HEK293 (cell line): Measurements from ENCODE around the gene DBX2.

Source experiments
- CTCF ChIA-PET: fragments of 350-600 bp; formaldehyde crosslinking; extraction: SDS; loops from one replicate; lab custom pipeline; 2021; ENCODE audit warnings: antibody characterized with exemption; lab: Yijun Ruan, JAX
- POLR2A ChIA-PET: fragments of 300-600 bp; formaldehyde crosslinking; extraction: SDS; loops from one replicate; lab custom pipeline; 2020; ENCODE audit warnings: antibody characterized with exemption, inconsistent platforms; lab: Yijun Ruan, JAX
- H3K27ac ChIP-seq: fragments of 200-500 bp; sonication (Bioruptor generic); 2 replicates; pipeline ENCODE4 v1.5.1; 2014; ENCODE audit warnings: low read depth, low read length, control low read depth, inconsistent platforms; ENCODE audit errors: extremely low read depth
- H3K36me3 ChIP-seq, 2 experiments: fragments of 200-500 bp in 1 of 2; sonication (Bioruptor generic) in 1 of 2; 1 replicate in 1 of 2; 2 replicates in 1 of 2; pipeline ENCODE4 v1.5.1; 2014 to 2017; ENCODE audit warnings: inconsistent platforms in 2 of 2, low read length in 2 of 2; ENCODE audit not compliant: control insufficient read depth in 2 of 2, insufficient read depth in 1 of 2
- H3K4me1 ChIP-seq: fragments of 200-500 bp; sonication (Bioruptor generic); 2 replicates; pipeline ENCODE4 v1.5.1; 2014; ENCODE audit warnings: mild to moderate bottlenecking, low read length, inconsistent platforms; ENCODE audit not compliant: control insufficient read depth, insufficient read depth
- H3K4me3 ChIP-seq: 2 replicates; pipeline ENCODE4 v1.5.1; 2011; ENCODE audit warnings: low read depth, mild to moderate bottlenecking, control low read depth, low read length, moderate library complexity
- H3K9me3 ChIP-seq: fragments of 200-500 bp; sonication (Bioruptor generic); 2 replicates; pipeline ENCODE4 v1.5.1; 2014; ENCODE audit warnings: low read depth, low read length, inconsistent platforms; ENCODE audit not compliant: control insufficient read depth, insufficient read depth
- EGR2 ChIP-seq: fragments of 450-650 bp; formaldehyde crosslinking; IDR thresholded peaks from 2 replicates; pipeline ENCODE4 v1.5.1; 2016; ENCODE audit warnings: low read depth, missing biosample characterization, missing genetic modification characterization
- FEZF1 ChIP-seq: fragments of 450-650 bp; formaldehyde crosslinking; IDR thresholded peaks from 2 replicates; pipeline ENCODE4 v1.5.1; 2016; ENCODE audit warnings: missing biosample characterization, missing genetic modification characterization
- GLI2 ChIP-seq: fragments of 450-650 bp; formaldehyde crosslinking; IDR thresholded peaks from 2 replicates; pipeline ENCODE4; 2017; ENCODE audit warnings: missing biosample characterization, missing genetic modification characterization, low read depth, borderline replicate concordance
- GLIS1 ChIP-seq: fragments of 450-650 bp; formaldehyde crosslinking; IDR thresholded peaks from 2 replicates; pipeline ENCODE4 v1.5.1; 2016; ENCODE audit warnings: missing biosample characterization, missing genetic modification characterization
- KLF1 ChIP-seq: fragments of 450-650 bp; formaldehyde crosslinking; IDR thresholded peaks from 2 replicates; pipeline ENCODE4 v1.5.1; 2016; ENCODE audit warnings: missing biosample characterization, missing genetic modification characterization
- KLF8 ChIP-seq: fragments of 450-650 bp; formaldehyde crosslinking; IDR thresholded peaks from 2 replicates; pipeline ENCODE4 v1.5.1; 2016; ENCODE audit warnings: missing biosample characterization, missing genetic modification characterization
- PRDM1 ChIP-seq: fragments of 450-650 bp; formaldehyde crosslinking; IDR thresholded peaks from 2 replicates; pipeline ENCODE4; 2016; ENCODE audit warnings: missing biosample characterization, missing genetic modification characterization
- SP3 ChIP-seq: fragments of 450-650 bp; formaldehyde crosslinking; IDR thresholded peaks from 2 replicates; pipeline ENCODE4 v1.5.1; 2016; ENCODE audit warnings: missing biosample characterization, missing genetic modification characterization
- ZBTB17 ChIP-seq: fragments of 450-650 bp; formaldehyde crosslinking; IDR thresholded peaks from 2 replicates; pipeline ENCODE4 v1.5.1; 2016; ENCODE audit warnings: missing biosample characterization, missing genetic modification characterization
- ZFP3 ChIP-seq: fragments of 450-650 bp; formaldehyde crosslinking; IDR thresholded peaks from 2 replicates; pipeline ENCODE4 v1.5.1; 2016; ENCODE audit warnings: low read depth, missing biosample characterization, missing genetic modification characterization
- ZIC2 ChIP-seq: fragments of 450-650 bp; formaldehyde crosslinking; IDR thresholded peaks from 2 replicates; pipeline ENCODE4 v1.5.1; 2016; ENCODE audit warnings: missing biosample characterization, missing genetic modification characterization
- ZNF133 ChIP-seq: fragments of 450-650 bp; formaldehyde crosslinking; IDR thresholded peaks from 2 replicates; pipeline ENCODE4 v1.5.1; 2016; ENCODE audit warnings: missing biosample characterization, missing genetic modification characterization
- ZNF169 ChIP-seq: fragments of 450-650 bp; formaldehyde crosslinking; IDR thresholded peaks from 2 replicates; pipeline ENCODE4 v1.5.1; 2016; ENCODE audit warnings: missing biosample characterization, missing genetic modification characterization
- ZNF211 ChIP-seq: fragments of 450-650 bp; formaldehyde crosslinking; IDR thresholded peaks from 2 replicates; pipeline ENCODE4 v1.5.1; 2016; ENCODE audit warnings: low read depth, missing biosample characterization, missing genetic modification characterization
- ZNF214 ChIP-seq: fragments of 450-650 bp; formaldehyde crosslinking; IDR thresholded peaks from 2 replicates; pipeline ENCODE4 v1.5.1; 2017; ENCODE audit warnings: missing biosample characterization, mild to moderate bottlenecking, missing genetic modification characterization, borderline replicate concordance
- ZNF561 ChIP-seq: fragments of 450-650 bp; IDR thresholded peaks from 2 replicates; pipeline ENCODE4 v1.5.1; 2018; ENCODE audit warnings: missing biosample characterization, missing genetic modification characterization, borderline replicate concordance
- ZNF580 ChIP-seq: fragments of 450-650 bp; formaldehyde crosslinking; IDR thresholded peaks from 2 replicates; pipeline ENCODE4 v1.5.1; 2016; ENCODE audit warnings: missing biosample characterization, missing genetic modification characterization
- ZNF596 ChIP-seq: fragments of 450-650 bp; IDR thresholded peaks from 2 replicates; pipeline ENCODE4 v1.5.0; 2018; ENCODE audit warnings: missing biosample characterization, mild to moderate bottlenecking, missing genetic modification characterization, moderate library complexity
- ZNF626 ChIP-seq: fragments of 450-650 bp; sonication (Bioruptor Pico); formaldehyde crosslinking; IDR thresholded peaks from 2 replicates; pipeline ENCODE4 v1.5.1; 2018; ENCODE audit warnings: missing biosample characterization, missing genetic modification characterization, inconsistent platforms
- ZNF664 ChIP-seq: fragments of 450-650 bp; formaldehyde crosslinking; IDR thresholded peaks from 2 replicates; pipeline ENCODE4 v1.5.1; 2016; ENCODE audit warnings: missing biosample characterization, missing genetic modification characterization
- ZNF692 ChIP-seq: fragments of 450-650 bp; formaldehyde crosslinking; IDR thresholded peaks from 2 replicates; pipeline ENCODE4 v1.5.1; 2016; ENCODE audit warnings: missing biosample characterization, missing genetic modification characterization
- ZNF830 ChIP-seq: fragments of 450-650 bp; IDR thresholded peaks from 2 replicates; pipeline ENCODE4 v1.5.0; 2018; ENCODE audit warnings: missing biosample characterization, missing genetic modification characterization, low read depth, mild to moderate bottlenecking, moderate library complexity
- TF ChIP-seq, protein P1 (sequence below): fragments of 450-650 bp; formaldehyde crosslinking; IDR thresholded peaks from 2 replicates; pipeline ENCODE4 v1.5.1; 2017; ENCODE audit warnings: missing biosample characterization, missing genetic modification characterization
- TF ChIP-seq, protein P2 (sequence below): fragments of 450-650 bp; formaldehyde crosslinking; IDR thresholded peaks from 2 replicates; pipeline ENCODE4 v1.5.1; 2017; ENCODE audit warnings: missing biosample characterization, missing genetic modification characterization
- TF ChIP-seq, protein P3 (sequence below): fragments of 450-650 bp; formaldehyde crosslinking; IDR thresholded peaks from 2 replicates; pipeline ENCODE4 v1.5.1; 2016; ENCODE audit warnings: missing biosample characterization, missing genetic modification characterization, borderline replicate concordance

DBX2 gene

DNA sequence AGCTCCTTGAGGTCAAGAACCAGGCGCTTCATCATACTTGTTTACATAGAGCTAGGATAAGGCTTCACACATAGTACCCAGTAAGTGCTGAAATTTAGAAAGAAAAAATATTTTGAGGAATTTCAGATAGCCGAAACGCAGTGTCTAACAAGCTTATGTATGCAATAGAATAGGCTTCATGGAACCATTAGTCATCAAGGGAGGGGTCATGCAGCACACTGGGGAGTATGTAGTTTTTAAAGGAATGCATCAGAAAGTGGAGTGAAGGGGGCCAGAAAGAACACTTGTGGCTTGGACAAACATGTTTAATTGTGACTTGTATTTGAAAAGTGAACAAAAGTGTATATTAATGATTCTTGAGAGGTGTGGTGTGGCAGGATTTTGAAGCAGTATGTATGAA lies 38.1 kb downstream of the DBX2 start:
- no peaks in the 10 kb centered on the region for H3K9me3 ChIP-seq
- no peak overlapping the region for H3K4me3 ChIP-seq
- no peaks in the 10 kb centered on the region for H3K36me3 ChIP-seq
- CTCF ChIA-PET, result interaction anchor here (1.0 kb wide), 1 partner anchor 64 kb away, joined by 3 read pairs; no protein-coding TSS in a partner anchor
- no peak for TF ChIP-seq KLF8 (tag by site-specific recombination)
- TF ChIP-seq, protein P1, sequence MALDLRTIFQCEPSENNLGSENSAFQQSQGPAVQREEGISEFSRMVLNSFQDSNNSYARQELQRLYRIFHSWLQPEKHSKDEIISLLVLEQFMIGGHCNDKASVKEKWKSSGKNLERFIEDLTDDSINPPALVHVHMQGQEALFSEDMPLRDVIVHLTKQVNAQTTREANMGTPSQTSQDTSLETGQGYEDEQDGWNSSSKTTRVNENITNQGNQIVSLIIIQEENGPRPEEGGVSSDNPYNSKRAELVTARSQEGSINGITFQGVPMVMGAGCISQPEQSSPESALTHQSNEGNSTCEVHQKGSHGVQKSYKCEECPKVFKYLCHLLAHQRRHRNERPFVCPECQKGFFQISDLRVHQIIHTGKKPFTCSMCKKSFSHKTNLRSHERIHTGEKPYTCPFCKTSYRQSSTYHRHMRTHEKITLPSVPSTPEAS (tag by site-specific recombination), result no peak
- no peak for TF ChIP-seq ZFP3 (tag by site-specific recombination)
- TF ChIP-seq ZNF133 (tag by site-specific recombination), result no peak
- no peak for TF ChIP-seq SP3 (tag by site-specific recombination)
- no peak for TF ChIP-seq GLI2 (tag by site-specific recombination)
- TF ChIP-seq ZNF211 (tag by site-specific recombination), result no peak
- TF ChIP-seq ZNF626 (tag by site-specific recombination), result no peak
- TF ChIP-seq EGR2 (tag by site-specific recombination), result no peak
- TF ChIP-seq ZNF580 (tag by site-specific recombination), result no peak
- no peak for TF ChIP-seq ZNF214 (tag by site-specific recombination)
- TF ChIP-seq, protein P2, sequence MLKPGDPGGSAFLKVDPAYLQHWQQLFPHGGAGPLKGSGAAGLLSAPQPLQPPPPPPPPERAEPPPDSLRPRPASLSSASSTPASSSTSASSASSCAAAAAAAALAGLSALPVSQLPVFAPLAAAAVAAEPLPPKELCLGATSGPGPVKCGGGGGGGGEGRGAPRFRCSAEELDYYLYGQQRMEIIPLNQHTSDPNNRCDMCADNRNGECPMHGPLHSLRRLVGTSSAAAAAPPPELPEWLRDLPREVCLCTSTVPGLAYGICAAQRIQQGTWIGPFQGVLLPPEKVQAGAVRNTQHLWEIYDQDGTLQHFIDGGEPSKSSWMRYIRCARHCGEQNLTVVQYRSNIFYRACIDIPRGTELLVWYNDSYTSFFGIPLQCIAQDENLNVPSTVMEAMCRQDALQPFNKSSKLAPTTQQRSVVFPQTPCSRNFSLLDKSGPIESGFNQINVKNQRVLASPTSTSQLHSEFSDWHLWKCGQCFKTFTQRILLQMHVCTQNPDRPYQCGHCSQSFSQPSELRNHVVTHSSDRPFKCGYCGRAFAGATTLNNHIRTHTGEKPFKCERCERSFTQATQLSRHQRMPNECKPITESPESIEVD (tag by site-specific recombination), result no peak
- no peak for TF ChIP-seq ZNF596 (tag by site-specific recombination)
- TF ChIP-seq ZNF561 (tag by site-specific recombination), result no peak
- no peak for TF ChIP-seq PRDM1 (tag by site-specific recombination)
- no peak for TF ChIP-seq ZBTB17 (tag by site-specific recombination)
- POLR2A ChIA-PET, result no interaction called here
- no peaks in the 10 kb centered on the region for H3K4me1 ChIP-seq
- no peak overlapping the region for H3K27ac ChIP-seq

- POLR2A ChIA-PET, result no interaction called here
- Histone ChIP-seq H3K36me3 (no peaks in the 10 kb centered on the region), H3K4me1 (no peaks in the 10 kb centered on the region), H3K4me3 (no peak overlapping the region), H3K9me3 (no peaks in the 10 kb centered on the region), H3K27ac (no peak overlapping the region)
- CTCF ChIA-PET, result interaction anchor here (0.7 kb wide), 1 partner anchor 1977 kb away, joined by 3 read pairs; no protein-coding TSS in a partner anchor
- no peak for TF ChIP-seq ZIC2 (tag by site-specific recombination)
- TF ChIP-seq ZNF664 (tag by site-specific recombination), result no peak
- no peak for TF ChIP-seq KLF1 (tag by site-specific recombination)
- no peak for TF ChIP-seq FEZF1 (tag by site-specific recombination)
- TF ChIP-seq GLIS1 (tag by site-specific recombination), result no peak
- TF ChIP-seq, protein P3, sequence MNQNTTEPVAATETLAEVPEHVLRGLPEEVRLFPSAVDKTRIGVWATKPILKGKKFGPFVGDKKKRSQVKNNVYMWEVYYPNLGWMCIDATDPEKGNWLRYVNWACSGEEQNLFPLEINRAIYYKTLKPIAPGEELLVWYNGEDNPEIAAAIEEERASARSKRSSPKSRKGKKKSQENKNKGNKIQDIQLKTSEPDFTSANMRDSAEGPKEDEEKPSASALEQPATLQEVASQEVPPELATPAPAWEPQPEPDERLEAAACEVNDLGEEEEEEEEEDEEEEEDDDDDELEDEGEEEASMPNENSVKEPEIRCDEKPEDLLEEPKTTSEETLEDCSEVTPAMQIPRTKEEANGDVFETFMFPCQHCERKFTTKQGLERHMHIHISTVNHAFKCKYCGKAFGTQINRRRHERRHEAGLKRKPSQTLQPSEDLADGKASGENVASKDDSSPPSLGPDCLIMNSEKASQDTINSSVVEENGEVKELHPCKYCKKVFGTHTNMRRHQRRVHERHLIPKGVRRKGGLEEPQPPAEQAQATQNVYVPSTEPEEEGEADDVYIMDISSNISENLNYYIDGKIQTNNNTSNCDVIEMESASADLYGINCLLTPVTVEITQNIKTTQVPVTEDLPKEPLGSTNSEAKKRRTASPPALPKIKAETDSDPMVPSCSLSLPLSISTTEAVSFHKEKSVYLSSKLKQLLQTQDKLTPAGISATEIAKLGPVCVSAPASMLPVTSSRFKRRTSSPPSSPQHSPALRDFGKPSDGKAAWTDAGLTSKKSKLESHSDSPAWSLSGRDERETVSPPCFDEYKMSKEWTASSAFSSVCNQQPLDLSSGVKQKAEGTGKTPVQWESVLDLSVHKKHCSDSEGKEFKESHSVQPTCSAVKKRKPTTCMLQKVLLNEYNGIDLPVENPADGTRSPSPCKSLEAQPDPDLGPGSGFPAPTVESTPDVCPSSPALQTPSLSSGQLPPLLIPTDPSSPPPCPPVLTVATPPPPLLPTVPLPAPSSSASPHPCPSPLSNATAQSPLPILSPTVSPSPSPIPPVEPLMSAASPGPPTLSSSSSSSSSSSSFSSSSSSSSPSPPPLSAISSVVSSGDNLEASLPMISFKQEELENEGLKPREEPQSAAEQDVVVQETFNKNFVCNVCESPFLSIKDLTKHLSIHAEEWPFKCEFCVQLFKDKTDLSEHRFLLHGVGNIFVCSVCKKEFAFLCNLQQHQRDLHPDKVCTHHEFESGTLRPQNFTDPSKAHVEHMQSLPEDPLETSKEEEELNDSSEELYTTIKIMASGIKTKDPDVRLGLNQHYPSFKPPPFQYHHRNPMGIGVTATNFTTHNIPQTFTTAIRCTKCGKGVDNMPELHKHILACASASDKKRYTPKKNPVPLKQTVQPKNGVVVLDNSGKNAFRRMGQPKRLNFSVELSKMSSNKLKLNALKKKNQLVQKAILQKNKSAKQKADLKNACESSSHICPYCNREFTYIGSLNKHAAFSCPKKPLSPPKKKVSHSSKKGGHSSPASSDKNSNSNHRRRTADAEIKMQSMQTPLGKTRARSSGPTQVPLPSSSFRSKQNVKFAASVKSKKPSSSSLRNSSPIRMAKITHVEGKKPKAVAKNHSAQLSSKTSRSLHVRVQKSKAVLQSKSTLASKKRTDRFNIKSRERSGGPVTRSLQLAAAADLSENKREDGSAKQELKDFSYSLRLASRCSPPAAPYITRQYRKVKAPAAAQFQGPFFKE (tag by site-specific recombination), result no peak
- no peak for TF ChIP-seq ZNF169 (tag by site-specific recombination)
- no peak for TF ChIP-seq ZNF692
- no peak for TF ChIP-seq SP3 (tag by site-specific recombination)
- no peak for TF ChIP-seq ZNF830
These were observed 40.8 kb downstream of the DBX2 start for GRCh38 chr12:45010059-45010458.
